A549 (cell line): ENCODE results near the gene ACP3. TPM values are rescaled to one million over a fixed set of nuclear protein-coding genes. Genes with fewer than 3 reads are reported as not detected.
"Not testable (repeated sequence)": the region's sequence is repeated elsewhere in the genome, so short reads cannot be mapped to it uniquely, and the experiment has no call there.

Source experiments
- ATAC-seq, 2 experiments: fragments of 200-7000 bp in 1 of 2; fragments of >200 bp in 1 of 2; cut with Nextera tagmentation in 1 of 2; cut with Tn5 transposase in 1 of 2; 3 replicates each; pipeline versions ENCODE4 v1.8.0 to v1.9.1; 2018 to 2020; ENCODE audit warnings: mild to moderate bottlenecking in 1 of 2, moderate library complexity in 1 of 2
- CTCF ChIA-PET: fragments of 300-600 bp; sonication (Branson Sonifier 250); formaldehyde crosslinking; extraction: SDS; loops from one replicate; lab custom pipeline; 2021; ENCODE audit warnings: antibody characterized with exemption, inconsistent platforms; lab: Yijun Ruan, JAX
- POLR2A ChIA-PET: fragments of 350-600 bp; formaldehyde crosslinking; extraction: SDS; loops from one replicate; lab custom pipeline; 2021; ENCODE audit warnings: antibody characterized with exemption, inconsistent platforms; lab: Yijun Ruan, JAX
- DNase-seq, 2 experiments: peaks; one replicate each; pipeline versions ENCODE4 v3.0.0 to v3.0.0-alpha.2; 2011 to 2016; ENCODE audit warnings: low read depth in 1 of 2, low spot score in 1 of 2
- FAIRE-seq: peaks from 2 replicates; lab custom pipeline; 2011; peaks lifted over from hg19 to GRCh38; lab: Jason Lieb, UNC
- H3K27ac ChIP-seq, 2 experiments: fragments of >200 bp; sonication (Bioruptor Twin); formaldehyde crosslinking; 3 replicates each; pipeline ENCODE4 v1.5.1; 2016 to 2017
- H3K4me1 ChIP-seq: fragments of >200 bp; sonication (Bioruptor Twin); formaldehyde crosslinking; 3 replicates; pipeline ENCODE4 v1.6.1; 2016
- H3K4me2 ChIP-seq: fragments of >200 bp; sonication (Bioruptor Twin); formaldehyde crosslinking; 3 replicates; pipeline ENCODE4 v1.6.1; 2016
- H3K4me3 ChIP-seq: fragments of >200 bp; sonication (Bioruptor Twin); formaldehyde crosslinking; 3 replicates; pipeline ENCODE4 v1.5.1; 2016
- H3K9me3 ChIP-seq: fragments of >200 bp; sonication (Bioruptor Twin); formaldehyde crosslinking; 3 replicates; pipeline ENCODE4 v1.6.1; 2016
- CBX8 ChIP-seq: fragments of 200-600 bp; sonication (generic); IDR thresholded peaks from 2 replicates; pipeline ENCODE4 v1.6.1; 2016
- CHD4 ChIP-seq: fragments of 200-600 bp; sonication (generic); IDR thresholded peaks from 2 replicates; pipeline ENCODE4 v1.6.1; 2016; ENCODE audit warnings: antibody characterized with exemption, mild to moderate bottlenecking, borderline replicate concordance
- E2F6 ChIP-seq: IDR thresholded peaks from 2 replicates; pipeline ENCODE4 v1.6.1; 2012; ENCODE audit warnings: low read depth, borderline replicate concordance
- EP300 ChIP-seq, 2 experiments: fragments of >200 bp; sonication (Bioruptor Twin); formaldehyde crosslinking; IDR thresholded peaks; 2 replicates in 1 of 2; 3 replicates in 1 of 2; pipeline ENCODE4 v1.6.1; 2016 to 2017
- ESRRA ChIP-seq: fragments of 150-350 bp; IDR thresholded peaks from 2 replicates; pipeline ENCODE4 v1.6.1; 2014; ENCODE audit warnings: mild to moderate bottlenecking, low read length, borderline replicate concordance
- HEYL ChIP-seq: fragments of 250-450 bp; sonication (Bioruptor Pico); IDR thresholded peaks from 2 replicates; pipeline ENCODE4 v1.8.0; 2021; ENCODE audit warnings: mild to moderate bottlenecking, moderate library complexity
- MAFK ChIP-seq: fragments of 450-650 bp; IDR thresholded peaks from 2 replicates; pipeline ENCODE4 v1.6.1; 2014; ENCODE audit not compliant: partially characterized antibody
- MAX ChIP-seq: IDR thresholded peaks from 2 replicates; pipeline ENCODE4 v1.6.1; 2012
- MAZ ChIP-seq: fragments of 150-350 bp; IDR thresholded peaks from 2 replicates; pipeline ENCODE4 v1.6.1; 2014; ENCODE audit warnings: antibody characterized with exemption, low read depth, low read length, borderline replicate concordance
- RAD21 ChIP-seq, 2 experiments: fragments of >200 bp in 1 of 2; sonication (Bioruptor Twin) in 1 of 2; formaldehyde crosslinking in 1 of 2; IDR thresholded peaks in 1 of 2; conservative IDR thresholded peaks in 1 of 2; 2 replicates in 1 of 2; 3 replicates in 1 of 2; pipeline ENCODE4 v1.6.1; 2012 to 2018; ENCODE audit warnings: inconsistent platforms in 1 of 2
- TFCP2L1 ChIP-seq: fragments of 250-450 bp; sonication (Bioruptor Pico); IDR thresholded peaks from 2 replicates; pipeline ENCODE4 v1.5.0; 2021; ENCODE audit warnings: mild to moderate bottlenecking
- TP53 ChIP-seq: fragments of 250-450 bp; sonication (Bioruptor Pico); IDR thresholded peaks from 2 replicates; pipeline ENCODE4 v1.5.0; 2021; ENCODE audit warnings: mild to moderate bottlenecking, moderate library complexity
- WGBS: methylation state at CpG from one replicate; pipeline ENCODE4 v1.1.6; 2017; ENCODE audit errors: missing lambda C conversion rate; 5-methylcytosine and 5-hydroxymethylcytosine counted together
- polyA plus RNA-seq, 4 experiments: library from polyadenylated mRNA; depleted of rRNA in 3 of 4; stranded (reverse); fragments of >200 nt; fragmentation: RNase III in 1 of 4; extraction: RNeasy Plus Mini Kit Qiagen cat#74134 plus additional on column Dnase treatment in 1 of 4; gene quantifications; 2 replicates in 3 of 4; 3 replicates in 1 of 4; pipeline ENCODE4 v1.2.3, GENCODE V29; 2011 to 2017

ACP3 gene
- polyA plus RNA-seq, 2 of the 4 experiments (the other 2 are of a cell fraction): 0.09 to 0.19 TPM

- POLR2A ChIA-PET: no interaction called here
- H3K9me3 ChIP-seq: no peaks in the 10 kb centered on the region
- 70% methylated on average over 4 of the region's 4 CpGs for WGBS
- ATAC-seq: no peak
- TF ChIP-seq EP300 (IDR thresholded peaks at IDR 0.05) (no peak), TP53 (CRISPR knock-in tag) (no peak), MAX (no peak), CBX8 (no peak), RAD21 (conservative IDR thresholded peaks at IDR 0.05 in 1 of 2, IDR thresholded peaks at IDR 0.05 in 1 of 2) (no peak)
- TF ChIP-seq, all 56 proteins: peak for 0
- peaks cover 11% of the 10 kb centered on the region; the same call in 1 of the 3 replicates for H3K4me1 ChIP-seq
- H3K4me2 ChIP-seq: no peak overlapping the region
- no peak overlapping the region for H3K27ac ChIP-seq
- no peak for DNase-seq
- H3K4me3 ChIP-seq: no peak overlapping the region
- CTCF ChIA-PET: interaction anchor here (0.8 kb wide), 1 partner anchor 9 kb away, joined by 3 read pairs; no protein-coding TSS in a partner anchor
- FAIRE-seq: no peak
Measured at GRCh38 chr3:132292042-132292441, 25.2 kb upstream of the ACP3 start.

- POLR2A ChIA-PET: no interaction called here
- CTCF ChIA-PET: no interaction called here
- Histone ChIP-seq H3K4me1 (peaks cover 11% of the 10 kb centered on the region; the same call in 1 of the 3 replicates), H3K4me2 (no peak overlapping the region), H3K4me3 (no peak overlapping the region), H3K27ac (no peak overlapping the region), H3K9me3 (no peaks in the 10 kb centered on the region)
- no peak for FAIRE-seq
- no peak for TF ChIP-seq MAZ
- no peak for TF ChIP-seq E2F6
- no peak for TF ChIP-seq MAFK
- no peak for TF ChIP-seq TFCP2L1 (CRISPR knock-in tag)
- no peak for TF ChIP-seq CHD4
- TF ChIP-seq HEYL (CRISPR knock-in tag): no peak
- no peak for TF ChIP-seq TP53 (CRISPR knock-in tag)
- TF ChIP-seq ESRRA: no peak
- no peak for DNase-seq
- no peak for ATAC-seq
Measured at GRCh38 chr3:132293251-132293650, 24.0 kb upstream of the ACP3 start.

GRCh38 chr3:132294906-132295305, 22.3 kb upstream of the ACP3 start:
- DNase-seq: no peak
- ATAC-seq: no peak
- Histone ChIP-seq H3K9me3 (no peaks in the 10 kb centered on the region), H3K4me2 (no peak overlapping the region), H3K4me1 (peaks cover 11% of the 10 kb centered on the region; the same call in 1 of the 3 replicates), H3K4me3 (no peak overlapping the region), H3K27ac (no peak overlapping the region)
- ChIA-PET POLR2A (no interaction called here), CTCF (no interaction called here)
- no peak for TF ChIP-seq CBX8
- no peak for FAIRE-seq
- 53% methylated on average over 5 of the region's 5 CpGs for WGBS

GRCh38 chr3:132303336-132304201, 13.6 kb upstream of the ACP3 start:
- H3K9me3 ChIP-seq, POLR2A ChIA-PET, H3K27ac ChIP-seq, H3K4me3 ChIP-seq, DNase-seq, ATAC-seq, H3K4me2 ChIP-seq, H3K4me1 ChIP-seq, FAIRE-seq, CTCF ChIA-PET: not testable (repeated sequence)
- 63% methylated on average over 6 of the region's 6 CpGs for WGBS

GRCh38 chr3:132304351-132304750, 12.9 kb upstream of the ACP3 start:
- POLR2A ChIA-PET, FAIRE-seq, H3K4me2 ChIP-seq, DNase-seq, H3K4me1 ChIP-seq, H3K9me3 ChIP-seq, H3K4me3 ChIP-seq, H3K27ac ChIP-seq, ATAC-seq, CTCF ChIA-PET: not testable (repeated sequence)
- whole genome bisulfite sequencing: 40% methylated on average over 2 of the region's 2 CpGs

- DNase-seq, FAIRE-seq, ATAC-seq, POLR2A ChIA-PET, H3K27ac ChIP-seq, H3K4me3 ChIP-seq, H3K4me2 ChIP-seq, H3K4me1 ChIP-seq, H3K9me3 ChIP-seq, CTCF ChIA-PET: not testable (repeated sequence)
- WGBS: 85% methylated on average over 11 of the region's 11 CpGs
Measured at GRCh38 chr3:132310057-132310456, 7.2 kb upstream of the ACP3 start.
